H1 (cell line): ENCODE results near the gene CGREF1. TPM values are rescaled to one million over a fixed set of nuclear protein-coding genes. Genes with fewer than 3 reads are reported as not detected.
A peak's percentile ranks its signal among the peaks of the same experiment; 100 is the strongest.

Experiments
- CTCF ChIP-seq, 3 experiments: IDR thresholded peaks; 1 replicate in 2 of 3; 2 replicates in 1 of 3; pipeline versions ENCODE4 v1.5.1 to v1.6.1; 2011; ENCODE audit warnings: low read length in 3 of 3, mild to moderate bottlenecking in 3 of 3, inconsistent platforms in 2 of 3, low read depth in 1 of 3, moderate library complexity in 1 of 3; ENCODE audit not compliant: insufficient read depth in 1 of 3; ENCODE audit errors: control extremely low read depth in 1 of 3
- polyA plus RNA-seq, 7 experiments: library from polyadenylated mRNA; depleted of rRNA in 3 of 7; stranded (reverse) in 5 of 7; unstranded in 2 of 7; fragments of >200 nt in 5 of 7; fragments of 200-250 nt in 2 of 7; gene quantifications; 1 replicate in 5 of 7; 2 replicates in 1 of 7; 4 replicates in 1 of 7; pipeline versions ENCODE4 v1.2.1 to v1.2.3, GENCODE V29; 2011 to 2013; ENCODE audit warnings: missing spikeins in 2 of 7, mixed read lengths in 2 of 7
- total RNA-seq: library from RNA; stranded (reverse); fragmentation: NEBNext Ultra II Directional; extraction: Animal tissue kit (Norgen Biotek cat#: 25700); gene quantifications from 2 replicates; pipeline ENCODE4 v1.2.1, GENCODE V29; 2021

Gene CGREF1
- total and polyA plus RNA-seq, 2 of the 8 experiments (the other 6 are each of a cell fraction or from before 2014, with no cell fraction given) = 2.5 to 3.4 TPM

DNA sequence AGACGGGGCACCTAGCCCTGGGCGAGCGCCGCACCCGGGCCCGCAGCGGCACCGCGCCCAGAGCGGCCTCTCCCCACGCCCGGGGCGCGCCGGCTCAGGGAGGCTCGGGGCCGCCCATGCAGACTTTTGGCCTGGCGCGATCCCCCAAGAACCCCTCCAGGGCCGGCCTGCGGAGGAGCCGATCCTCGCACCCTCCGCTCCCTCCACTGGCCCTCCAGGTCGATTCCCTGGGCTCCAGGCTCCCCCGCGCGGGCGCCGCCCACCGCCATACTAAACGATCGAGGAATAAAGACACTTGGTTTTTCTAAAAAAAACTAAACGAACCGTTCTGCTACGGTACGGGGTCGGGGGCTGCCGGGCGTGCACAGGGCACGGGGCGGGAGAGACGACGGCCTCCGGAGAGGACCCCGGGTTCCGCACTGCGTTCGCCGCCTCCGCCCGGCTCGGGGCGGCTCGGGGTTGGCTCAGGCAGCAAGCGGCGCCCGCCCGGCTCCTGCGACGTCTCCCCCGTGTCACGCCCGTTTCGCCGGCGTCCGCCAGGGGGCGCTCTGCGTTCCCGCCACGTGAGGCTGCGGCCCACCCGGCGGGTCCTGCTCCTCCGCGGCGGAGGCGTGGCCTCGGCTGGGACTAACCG is 32.7 kb downstream of the CGREF1 start (continued):
- TF ChIP-seq CTCF (IDR thresholded peaks at IDR 0.05; ENCODE audit: control extremely low read depth in 1 of 3, insufficient read depth in 1 of 3, low read depth in 1 of 3, low read length in 3 of 3) = peak in 2 of 3 experiments; percentile 81 to 84; a peak in 3 of 4 replicates
